K562 treated with DMSO at 1 percent for 12 hours (cell line): ENCODE data around the gene UPK1B. TPM values are rescaled to one million over a fixed set of nuclear protein-coding genes. Genes with fewer than 3 reads are reported as not detected.

Experiments
- total RNA-seq: library from RNA; unstranded; fragments of 300-600 nt; gene quantifications from 2 replicates; pipeline ENCODE4 v1.2.3, GENCODE V29; 2022; ENCODE audit not compliant: insufficient read depth

Gene UPK1B
- total RNA-seq, result not detected in 2 replicates

DNA sequence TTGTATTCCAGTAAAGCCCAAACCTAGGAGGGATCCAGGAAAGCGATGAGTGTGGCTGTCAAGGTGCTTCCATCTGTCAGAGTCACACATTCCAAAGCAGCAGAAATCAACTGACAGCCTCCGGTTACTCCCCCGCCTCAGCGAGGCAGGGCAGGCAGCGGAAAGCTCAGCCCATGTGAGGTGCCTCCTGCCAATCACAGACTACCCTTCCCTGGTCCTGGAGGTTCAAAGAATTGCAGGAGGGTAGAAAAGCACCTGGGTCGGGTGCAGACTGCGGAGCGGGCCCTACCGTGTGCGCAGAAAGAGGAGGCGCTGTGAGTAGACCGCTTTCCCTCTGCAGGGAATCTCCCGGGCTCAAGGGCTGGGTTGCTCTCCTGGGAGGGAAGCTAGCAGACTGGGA lies at the start of gene UPK1B:
Gene UPK1B, plus strand, starts transcription at position 274 of the 400 bp plus-strand sequence. CDS start 13,144 bp downstream, outside the sequence.

DNA sequence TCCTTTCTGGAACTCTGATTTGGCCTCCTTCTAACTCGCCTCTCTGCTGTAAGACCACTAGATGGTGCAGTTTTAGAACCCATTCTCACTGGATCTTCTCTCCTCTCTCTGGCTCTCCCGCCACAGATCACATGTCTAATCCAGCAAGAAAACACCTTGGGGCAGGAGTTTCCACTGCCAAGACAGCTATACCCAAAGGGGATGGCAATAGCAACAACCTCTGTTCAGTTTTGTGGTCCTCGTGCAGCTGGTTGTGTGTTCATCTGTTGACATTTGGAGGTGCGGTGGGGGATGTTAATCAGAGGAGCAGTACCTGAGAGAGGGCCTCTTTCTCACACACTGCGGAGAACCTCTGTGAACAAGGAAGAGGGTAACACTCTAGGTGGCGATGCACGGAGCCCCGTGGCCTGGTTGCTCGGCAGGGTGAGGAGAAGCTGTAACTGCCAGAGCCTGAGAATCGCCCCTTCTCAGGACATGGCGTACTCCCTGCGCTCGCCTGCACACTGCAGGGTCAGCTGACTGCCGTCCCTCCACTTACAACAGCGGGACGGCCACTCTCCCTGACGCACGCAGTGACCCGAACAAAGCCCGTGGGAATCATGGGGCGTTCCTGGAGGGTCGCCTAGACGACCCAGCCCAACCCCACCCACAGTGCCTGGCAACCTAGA lies 27.8 kb upstream of the UPK1B start, which contains the start of gene TEX55:
Gene TEX55, plus strand, starts transcription at position 666 of the 668 bp plus-strand sequence. CDS start 25 bp downstream, outside the sequence.

DNA sequence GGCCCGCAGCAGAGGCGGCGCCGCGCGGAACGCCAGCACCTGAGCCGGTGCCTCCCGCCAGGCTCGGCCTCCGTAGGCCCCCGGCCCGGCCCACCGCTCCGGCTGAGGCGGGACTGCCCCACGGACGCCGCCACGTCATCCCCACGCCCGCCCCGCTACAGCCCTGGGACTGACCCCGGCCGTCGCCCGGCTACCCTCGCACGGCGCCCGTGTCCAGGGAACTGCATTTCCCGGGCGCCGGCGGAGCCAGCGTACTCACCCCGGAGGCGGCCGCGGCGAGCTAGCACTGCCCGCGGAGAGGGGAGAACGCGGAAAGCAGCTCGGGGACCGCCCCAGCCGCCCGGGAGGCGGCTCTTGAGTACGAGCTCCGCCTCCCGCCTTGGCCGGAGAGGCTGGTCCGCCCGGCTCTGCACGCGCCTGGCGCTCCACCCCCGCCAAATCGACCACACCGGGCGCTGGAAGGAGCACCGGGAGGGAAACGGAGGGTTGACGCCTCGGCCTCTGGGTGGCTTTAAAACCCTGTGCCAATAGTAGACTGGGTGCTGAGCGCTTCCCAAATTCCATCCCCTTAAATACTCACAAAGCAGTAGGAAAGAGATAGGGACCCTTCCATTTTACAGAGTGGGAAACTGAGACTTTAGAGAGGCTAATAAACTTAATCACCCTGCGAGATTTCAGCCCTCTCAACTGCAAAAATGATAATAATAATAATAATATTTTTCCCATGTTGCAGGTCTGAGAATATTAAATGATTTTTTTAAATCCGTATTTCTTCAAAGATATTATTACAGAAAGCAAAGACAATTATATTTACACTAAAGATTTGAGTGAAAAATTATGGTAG lies 67.4 kb downstream of the UPK1B start, which contains the start of gene B4GALT4:
Gene B4GALT4, minus strand, starts transcription at position 288 of the 844 bp plus-strand sequence. CDS start 10,779 bp downstream, outside the sequence.

Other genes with a start within 250 kb of the UPK1B start
- 0.84 and 2.0 TPM in 2 replicates for gene IGSF11, start 138.8 kb upstream of the UPK1B start, total RNA-seq
- not detected in 2 replicates for gene TEX55, start 27.4 kb upstream of the UPK1B start, total RNA-seq
- gene B4GALT4, start 67.3 kb downstream of the UPK1B start, total RNA-seq, result 8.6 and 13.5 TPM in 2 replicates
- gene ARHGAP31, start 120.8 kb downstream of the UPK1B start, total RNA-seq, result 0.11 TPM in 1 of 2 replicates, not detected in the other